ENCODE measurements around the gene HCN1.
"Not testable (repeated sequence)": the region's sequence is repeated elsewhere in the genome, so short reads cannot be mapped to it uniquely, and the experiment has no call there.

Gene HCN1

DNA sequence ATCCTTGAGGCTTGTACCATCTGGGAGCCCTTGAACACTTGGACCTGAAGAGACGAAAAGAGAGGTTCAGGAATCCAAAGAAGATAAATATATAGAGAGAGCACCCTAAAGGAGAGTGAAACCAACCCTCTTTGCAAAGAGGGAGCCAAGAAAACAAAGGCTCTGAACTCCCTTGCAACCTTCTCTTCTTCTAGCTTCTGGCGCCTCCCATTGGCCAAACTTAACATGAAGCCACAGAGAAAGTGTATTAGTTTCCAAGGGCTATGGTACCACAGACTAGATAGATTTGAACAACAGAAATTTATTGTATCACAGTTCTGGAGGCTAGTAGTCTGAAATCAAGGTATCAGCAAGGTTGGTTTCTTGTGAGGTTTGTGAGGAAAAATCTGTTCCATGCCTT lies 175.1 kb downstream of the HCN1 start:
- Histone ChIP-seq H3K36me3 (no peaks in the 10 kb centered on the region), H3K4me1 (ENCODE audit: control insufficient read depth in 1 of 2, insufficient read depth in 1 of 2, low read depth in 1 of 2, low read length in 1 of 2) (no peaks in the 10 kb centered on the region), H3K9me3 (no peaks in the 10 kb centered on the region), H3K27ac (no peak overlapping the region), H3K4me3 (ENCODE audit: low read depth in 1 of 2, low read length in 1 of 2) (no peak overlapping the region), H3K27me3 (no peaks in the 10 kb centered on the region)
- TF ChIP-seq, protein P1, sequence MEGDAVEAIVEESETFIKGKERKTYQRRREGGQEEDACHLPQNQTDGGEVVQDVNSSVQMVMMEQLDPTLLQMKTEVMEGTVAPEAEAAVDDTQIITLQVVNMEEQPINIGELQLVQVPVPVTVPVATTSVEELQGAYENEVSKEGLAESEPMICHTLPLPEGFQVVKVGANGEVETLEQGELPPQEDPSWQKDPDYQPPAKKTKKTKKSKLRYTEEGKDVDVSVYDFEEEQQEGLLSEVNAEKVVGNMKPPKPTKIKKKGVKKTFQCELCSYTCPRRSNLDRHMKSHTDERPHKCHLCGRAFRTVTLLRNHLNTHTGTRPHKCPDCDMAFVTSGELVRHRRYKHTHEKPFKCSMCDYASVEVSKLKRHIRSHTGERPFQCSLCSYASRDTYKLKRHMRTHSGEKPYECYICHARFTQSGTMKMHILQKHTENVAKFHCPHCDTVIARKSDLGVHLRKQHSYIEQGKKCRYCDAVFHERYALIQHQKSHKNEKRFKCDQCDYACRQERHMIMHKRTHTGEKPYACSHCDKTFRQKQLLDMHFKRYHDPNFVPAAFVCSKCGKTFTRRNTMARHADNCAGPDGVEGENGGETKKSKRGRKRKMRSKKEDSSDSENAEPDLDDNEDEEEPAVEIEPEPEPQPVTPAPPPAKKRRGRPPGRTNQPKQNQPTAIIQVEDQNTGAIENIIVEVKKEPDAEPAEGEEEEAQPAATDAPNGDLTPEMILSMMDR (IDR thresholded peaks at IDR 0.05): no peak

DNA sequence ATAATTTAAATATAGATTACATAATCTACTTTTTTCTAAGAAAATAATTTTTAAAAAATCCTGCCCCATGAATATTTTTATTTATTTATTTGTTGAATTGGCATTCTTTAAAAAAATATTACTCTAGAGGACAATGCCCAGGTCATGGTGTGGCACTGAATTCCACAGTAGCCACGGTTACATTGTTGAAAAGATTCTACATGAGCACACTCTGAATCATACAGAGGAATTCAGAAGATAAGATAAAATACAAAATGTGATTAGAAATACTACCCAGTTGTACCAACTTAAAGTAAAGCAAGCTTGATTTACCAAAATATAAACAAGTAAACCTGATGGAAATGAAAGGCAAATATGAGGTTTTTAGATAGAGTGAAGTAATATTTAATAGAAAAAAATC lies 183.7 kb downstream of the HCN1 start:
- H3K4me1 ChIP-seq (ENCODE audit: control insufficient read depth in 1 of 2, insufficient read depth in 1 of 2, low read depth in 1 of 2, low read length in 1 of 2): no peaks in the 10 kb centered on the region
- TF ChIP-seq, protein P1 (IDR thresholded peaks at IDR 0.05): no peak
- no peaks in the 10 kb centered on the region for H3K9me3 ChIP-seq
- H3K27ac ChIP-seq: no peak overlapping the region
- no peak overlapping the region for H3K4me3 ChIP-seq (ENCODE audit: low read depth in 1 of 2, low read length in 1 of 2)
- H3K36me3 ChIP-seq: no peaks in the 10 kb centered on the region
- H3K27me3 ChIP-seq: no peaks in the 10 kb centered on the region

DNA sequence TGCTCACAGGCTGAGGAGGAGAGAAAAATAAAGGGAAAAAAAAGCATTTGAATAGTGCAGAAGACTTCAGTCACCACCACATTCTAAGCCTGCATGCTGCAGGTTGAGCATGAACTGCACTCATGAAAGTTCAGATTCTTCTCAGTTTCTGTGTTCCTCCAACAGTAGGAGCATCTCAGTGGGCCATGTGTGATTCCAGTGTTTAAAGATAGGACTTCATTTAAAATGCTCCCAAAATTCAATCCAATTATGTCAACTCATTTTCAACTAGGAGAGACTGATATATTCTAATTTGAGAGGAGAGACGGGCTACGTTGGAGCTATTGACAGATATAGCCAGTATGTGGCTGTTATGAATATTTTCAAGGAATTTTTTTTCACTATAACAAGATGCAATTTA lies 186.8 kb downstream of the HCN1 start:
- Histone ChIP-seq H3K36me3 (no peaks in the 10 kb centered on the region), H3K4me1 (ENCODE audit: control insufficient read depth in 1 of 2, insufficient read depth in 1 of 2, low read depth in 1 of 2, low read length in 1 of 2) (no peaks in the 10 kb centered on the region), H3K9me3 (no peaks in the 10 kb centered on the region), H3K27me3 (no peaks in the 10 kb centered on the region), H3K27ac (no peak overlapping the region), H3K4me3 (ENCODE audit: low read depth in 1 of 2, low read length in 1 of 2) (no peak overlapping the region)
- TF ChIP-seq, protein P1 (IDR thresholded peaks at IDR 0.05): no peak

DNA sequence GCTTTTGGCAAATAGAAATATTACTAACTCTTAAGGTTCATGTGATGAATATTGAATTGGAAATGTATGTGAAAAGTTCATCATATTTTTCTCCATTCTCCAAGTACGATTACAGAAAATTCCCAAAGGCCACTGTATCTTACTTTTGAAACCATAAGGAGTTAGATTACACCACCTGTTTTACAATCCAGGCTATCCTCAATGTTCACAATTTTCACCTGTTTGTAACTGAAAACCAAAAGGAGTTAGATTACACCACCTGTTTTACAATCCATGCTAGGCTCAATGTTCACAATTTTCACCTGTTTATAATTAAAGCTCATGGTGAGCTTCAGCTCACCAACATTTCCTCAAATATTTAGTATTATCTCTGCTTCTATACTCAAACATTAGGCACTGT lies 188.0 kb downstream of the HCN1 start:
- no peaks in the 10 kb centered on the region for H3K9me3 ChIP-seq
- TF ChIP-seq, protein P1 (IDR thresholded peaks at IDR 0.05): no peak
- no peak overlapping the region for H3K4me3 ChIP-seq (ENCODE audit: low read depth in 1 of 2, low read length in 1 of 2)

DNA sequence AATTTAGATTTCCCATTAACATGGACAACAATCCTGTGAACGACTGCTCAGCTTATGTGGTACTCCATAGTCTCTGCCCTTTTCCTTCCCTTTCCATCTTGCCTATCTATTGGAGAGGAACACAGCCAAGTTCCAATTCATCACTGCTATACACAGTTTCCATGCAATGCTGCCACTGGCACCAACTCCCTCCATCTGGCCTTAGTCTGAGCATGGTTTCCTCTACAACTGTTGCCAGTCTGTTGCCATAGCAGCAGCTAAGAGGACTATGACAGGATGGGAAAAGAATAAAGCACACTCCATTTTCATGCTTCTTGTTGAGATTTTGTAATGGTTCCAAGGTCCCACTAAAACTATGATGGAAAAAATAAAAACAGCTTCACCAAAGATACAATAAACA lies 189.0 kb downstream of the HCN1 start:
- H3K27me3 ChIP-seq: no peaks in the 10 kb centered on the region
- no peaks in the 10 kb centered on the region for H3K36me3 ChIP-seq
- H3K4me3 ChIP-seq (ENCODE audit: low read depth in 1 of 2, low read length in 1 of 2): no peak overlapping the region
- H3K27ac ChIP-seq: no peak overlapping the region
- H3K4me1 ChIP-seq (ENCODE audit: control insufficient read depth in 1 of 2, insufficient read depth in 1 of 2, low read depth in 1 of 2, low read length in 1 of 2): no peaks in the 10 kb centered on the region
- no peaks in the 10 kb centered on the region for H3K9me3 ChIP-seq
- TF ChIP-seq, protein P1 (IDR thresholded peaks at IDR 0.05): no peak

More for the DNA sequence above, 188.0 kb downstream of the HCN1 start:
- Histone ChIP-seq H3K27ac (no peak overlapping the region), H3K27me3 (no peaks in the 10 kb centered on the region), H3K4me1 (ENCODE audit: control insufficient read depth in 1 of 2, insufficient read depth in 1 of 2, low read depth in 1 of 2, low read length in 1 of 2) (no peaks in the 10 kb centered on the region), H3K36me3 (no peaks in the 10 kb centered on the region)

DNA sequence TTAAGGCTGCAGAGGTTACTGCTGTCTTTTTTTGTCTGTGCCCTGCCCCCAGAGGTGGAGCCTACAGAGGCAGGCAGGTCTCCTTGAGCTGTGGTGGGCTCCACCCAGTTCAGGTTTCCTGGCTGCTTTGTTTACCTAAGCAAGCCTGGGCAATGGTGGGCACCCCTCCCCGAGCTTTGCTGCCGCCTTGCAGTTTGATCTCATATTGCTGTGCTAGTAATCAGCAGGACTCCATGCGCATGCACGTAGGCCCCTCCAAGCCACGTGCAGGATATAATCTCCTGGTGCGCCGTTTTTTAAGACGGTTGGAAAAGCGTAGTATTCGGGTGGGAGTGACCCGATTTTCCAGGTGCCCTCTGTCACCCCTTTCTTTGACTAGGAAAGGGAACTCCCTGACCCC lies 197.2 kb downstream of the HCN1 start:
- H3K36me3 ChIP-seq; H3K4me1 ChIP-seq (ENCODE audit: control insufficient read depth in 1 of 2, insufficient read depth in 1 of 2, low read depth in 1 of 2, low read length in 1 of 2); H3K27ac ChIP-seq; H3K27me3 ChIP-seq; H3K9me3 ChIP-seq; H3K4me3 ChIP-seq (ENCODE audit: low read depth in 1 of 2, low read length in 1 of 2): not testable (repeated sequence)
